ENCODE results near the gene ADRA2A.

ADRA2A gene

GRCh38 chr10:111076682-111077478 lies at the start of gene ADRA2A:
Gene ADRA2A (plus strand): TSS chr10:111077029. CDS start chr10:111077997, 968 bp downstream.
- DNase-seq (ENCODE audit: low read depth in 2 of 2), result no peak

- no peak for DNase-seq (ENCODE audit: low read depth in 2 of 2)
Observed at GRCh38 chr10:111030042-111030750, 46.6 kb upstream of the ADRA2A start.

GRCh38 chr10:111034598-111035310 lies 42.1 kb upstream of the ADRA2A start:
- no peak for DNase-seq (ENCODE audit: low read depth in 2 of 2)

GRCh38 chr10:111035542-111035941 lies 41.3 kb upstream of the ADRA2A start:
- no peak for DNase-seq (ENCODE audit: low read depth in 2 of 2)

GRCh38 chr10:111037858-111038257 lies 39.0 kb upstream of the ADRA2A start:
- DNase-seq (ENCODE audit: low read depth in 2 of 2), result no peak

- DNase-seq (ENCODE audit: low read depth in 2 of 2), result no peak
Observed at GRCh38 chr10:111039522-111039921, 37.3 kb upstream of the ADRA2A start.

GRCh38 chr10:111057006-111057405 lies 19.8 kb upstream of the ADRA2A start:
- no peak for DNase-seq (ENCODE audit: low read depth in 2 of 2)

- DNase-seq (ENCODE audit: low read depth in 2 of 2), result no peak
Observed at GRCh38 chr10:111063471-111063870, 13.4 kb upstream of the ADRA2A start.

- no peak for DNase-seq (ENCODE audit: low read depth in 2 of 2)
Observed at GRCh38 chr10:111072232-111072631, 4.6 kb upstream of the ADRA2A start.

- DNase-seq (ENCODE audit: low read depth in 2 of 2), result no peak
Observed at GRCh38 chr10:111075577-111076185, 1.1 kb upstream of the ADRA2A start.

- peak in 1 of 2 donors; percentile 25 for DNase-seq (ENCODE audit: low read depth in 2 of 2)
Observed at GRCh38 chr10:111076191-111076681, 593 bp upstream of the ADRA2A start.

GRCh38 chr10:111077479-111077784 lies 603 bp downstream of the ADRA2A start:
- DNase-seq (ENCODE audit: low read depth in 2 of 2), result no peak

- DNase-seq (ENCODE audit: low read depth in 2 of 2), result no peak
Observed at GRCh38 chr10:111077785-111078504, 1.1 kb downstream of the ADRA2A start.

- no peak for DNase-seq (ENCODE audit: low read depth in 2 of 2)
Observed at GRCh38 chr10:111078505-111079185, 1.8 kb downstream of the ADRA2A start.

- DNase-seq (ENCODE audit: low read depth in 2 of 2), result no peak
Observed at GRCh38 chr10:111079241-111079760, 2.5 kb downstream of the ADRA2A start.

GRCh38 chr10:111079781-111080180 lies 3.0 kb downstream of the ADRA2A start:
- DNase-seq (ENCODE audit: low read depth in 2 of 2), result no peak

- DNase-seq (ENCODE audit: low read depth in 2 of 2), result no peak
Observed at GRCh38 chr10:111080224-111080623, 3.4 kb downstream of the ADRA2A start.

GRCh38 chr10:111081595-111081994 lies 4.8 kb downstream of the ADRA2A start:
- no peak for DNase-seq (ENCODE audit: low read depth in 2 of 2)

- DNase-seq (ENCODE audit: low read depth in 2 of 2), result no peak
Observed at GRCh38 chr10:111082102-111082975, 5.5 kb downstream of the ADRA2A start.
